Colonic mucosa (tissue), 4 donors: Measurements from ENCODE around the gene CNDP1. TPM values are rescaled to one million over a fixed set of nuclear protein-coding genes. Genes with fewer than 3 reads are reported as not detected.

ENCODE experiments used
- DNase-seq: peaks from one replicate; pipeline ENCODE4 v3.0.0-alpha.2; 2020
- H3K27ac ChIP-seq: fragments of 200-600 bp; one replicate; pipeline ENCODE4 v1.8.0; 2021
- H3K27me3 ChIP-seq: fragments of 200-600 bp; one replicate; pipeline ENCODE4 v1.8.0; 2021
- H3K36me3 ChIP-seq: fragments of 200-600 bp; one replicate; pipeline ENCODE4 v1.8.0; 2021
- H3K4me1 ChIP-seq: fragments of 200-600 bp; one replicate; pipeline ENCODE4 v1.8.0; 2021; ENCODE audit warnings: mild to moderate bottlenecking
- H3K4me3 ChIP-seq: fragments of 200-600 bp; one replicate; pipeline ENCODE4 v1.8.0; 2021
- H3K9ac ChIP-seq, 2 donors: one replicate each; pipeline ENCODE4 v1.7.0; 2013; ENCODE audit warnings: control low read depth in 2 of 2, low read depth in 2 of 2, low read length in 2 of 2
- H3K9me3 ChIP-seq: fragments of 200-600 bp; one replicate; pipeline ENCODE4 v1.8.0; 2021
- CTCF ChIP-seq: fragments of 200-600 bp; IDR thresholded peaks from one replicate; pipeline ENCODE4 v1.8.0; 2022; ENCODE audit warnings: antibody characterized with exemption, mild to moderate bottlenecking
- intact Hi-C: fragments of 100-400 bp; cut with DNase I; formaldehyde crosslinking; loops from one replicate; pipeline ENCODE4 v1.14.1; 2022
- total RNA-seq, 2 donors: library from RNA; stranded (reverse); fragmentation: NEBNext Ultra II Directional in 1 of 2; extraction: Animal tissue kit (Norgen Biotek cat#: 25700) in 1 of 2; gene quantifications; one replicate each; pipeline ENCODE4 v1.2.1, GENCODE V29; 2021
- donor health status: healthy.
- donor health status: DM: no; HTN: no; CAD: no.
- donor health status: DM: no; HTN: no; CAD: no.

Gene CNDP1
- under 1 TPM in 1 of 2 donors, not detected in 1; 0.10 TPM for total RNA-seq

- H3K36me3 ChIP-seq = no peaks in the 10 kb centered on the region
- H3K27ac ChIP-seq = no peak within 1 kb of the TSS
- intact Hi-C loops = no loop called here
- no peak within 1 kb of the TSS for H3K4me3 ChIP-seq
- no peak for TF ChIP-seq CTCF
- H3K27me3 ChIP-seq = no peaks in the 10 kb centered on the region
- no peak for DNase-seq
- H3K9me3 ChIP-seq = no peaks in the 10 kb centered on the region
- no peak within 1 kb of the TSS for H3K9ac ChIP-seq
- H3K4me1 ChIP-seq = no peaks in the 10 kb centered on the region
These were observed at the start of gene CNDP1 for GRCh38 chr18:74534150-74534969. TSS of gene CNDP1 (plus strand) at chr18:74534500. CDS start at chr18:74534668, 168 bp downstream.

- no peaks in the 10 kb centered on the region for H3K27me3 ChIP-seq
- H3K4me3 ChIP-seq = no peak overlapping the region
- no peak for DNase-seq
- intact Hi-C loops = no loop called here
- no peaks in the 10 kb centered on the region for H3K4me1 ChIP-seq
- H3K36me3 ChIP-seq = no peaks in the 10 kb centered on the region
- no peaks in the 10 kb centered on the region for H3K9me3 ChIP-seq
- TF ChIP-seq CTCF = no peak
- no peak overlapping the region for H3K9ac ChIP-seq
- H3K27ac ChIP-seq = no peak overlapping the region
These were observed 48.0 kb upstream of the CNDP1 start for GRCh38 chr18:74486119-74486849.

- H3K27me3 ChIP-seq = no peaks in the 10 kb centered on the region
- H3K36me3 ChIP-seq = no peaks in the 10 kb centered on the region
- intact Hi-C loops = no loop called here
- TF ChIP-seq CTCF = no peak
- no peaks in the 10 kb centered on the region for H3K4me1 ChIP-seq
- H3K27ac ChIP-seq = no peak overlapping the region
- no peak for DNase-seq
- H3K9ac ChIP-seq = no peak overlapping the region
- H3K4me3 ChIP-seq = no peak overlapping the region
- no peaks in the 10 kb centered on the region for H3K9me3 ChIP-seq
These were observed 45.9 kb upstream of the CNDP1 start for GRCh38 chr18:74488354-74488753.

GRCh38 chr18:74488864-74489263 lies 45.4 kb upstream of the CNDP1 start:
- no peak for DNase-seq
- intact Hi-C loops = no loop called here
- no peaks in the 10 kb centered on the region for H3K27me3 ChIP-seq
- no peak overlapping the region for H3K9ac ChIP-seq
- H3K4me1 ChIP-seq = no peaks in the 10 kb centered on the region
- H3K36me3 ChIP-seq = no peaks in the 10 kb centered on the region
- no peak overlapping the region for H3K27ac ChIP-seq
- no peak for TF ChIP-seq CTCF
- H3K4me3 ChIP-seq = no peak overlapping the region
- no peaks in the 10 kb centered on the region for H3K9me3 ChIP-seq

GRCh38 chr18:74489676-74490075 lies 44.6 kb upstream of the CNDP1 start:
- DNase-seq = no peak
- no peak for TF ChIP-seq CTCF
- H3K4me3 ChIP-seq = no peak overlapping the region
- no peak overlapping the region for H3K27ac ChIP-seq
- no peaks in the 10 kb centered on the region for H3K9me3 ChIP-seq
- no peak overlapping the region for H3K9ac ChIP-seq
- no peaks in the 10 kb centered on the region for H3K36me3 ChIP-seq
- H3K4me1 ChIP-seq = no peaks in the 10 kb centered on the region
- intact Hi-C loops = loop anchor here (10.0 kb wide), 1 partner anchor 295 kb away; no protein-coding TSS in a partner anchor
- no peaks in the 10 kb centered on the region for H3K27me3 ChIP-seq
